ENCODE measurements around the gene ZNF28.
"Not testable (repeated sequence)": the region's sequence is repeated elsewhere in the genome, so short reads cannot be mapped to it uniquely, and the experiment has no call there.

ZNF28 gene

GRCh38 chr19:52821204-52821960 is at the start of gene ZNF28:
ZNF28 (minus strand) TSS chr19:52821633; CDS start chr19:52817958, 3,675 bp downstream.
- peak; percentile 7 for DNase-seq

GRCh38 chr19:52868031-52868430 is 46.6 kb upstream of the ZNF28 start:
- not testable (repeated sequence) for DNase-seq

- peak; percentile 33 for DNase-seq
These were observed 36.2 kb upstream of the ZNF28 start, which contains the start of gene ZNF468 for GRCh38 chr19:52857378-52858191. ZNF468 (minus strand) TSS chr19:52857619; CDS start chr19:52854272, 3,347 bp downstream.

GRCh38 chr19:52856540-52857377 is 35.3 kb upstream of the ZNF28 start:
- not testable (repeated sequence) for DNase-seq

GRCh38 chr19:52847352-52847751 is 25.9 kb upstream of the ZNF28 start:
- not testable (repeated sequence) for DNase-seq

- not testable (repeated sequence) for DNase-seq
These were observed 19.5 kb upstream of the ZNF28 start for GRCh38 chr19:52840825-52841465.

GRCh38 chr19:52834289-52834688 is 12.9 kb upstream of the ZNF28 start:
- not testable (repeated sequence) for DNase-seq

GRCh38 chr19:52833541-52833940 is 12.1 kb upstream of the ZNF28 start:
- not testable (repeated sequence) for DNase-seq

- DNase-seq: not testable (repeated sequence)
These were observed 8.4 kb upstream of the ZNF28 start for GRCh38 chr19:52829866-52830265.

- DNase-seq: no peak
These were observed 4.3 kb upstream of the ZNF28 start for GRCh38 chr19:52825765-52826164.

- no peak for DNase-seq
These were observed 2.2 kb upstream of the ZNF28 start for GRCh38 chr19:52823676-52824075.

GRCh38 chr19:52820472-52821203 is 795 bp downstream of the ZNF28 start:
- peak; percentile 4 for DNase-seq

- no peak for DNase-seq
These were observed 11.6 kb downstream of the ZNF28 start for GRCh38 chr19:52809801-52810200.

GRCh38 chr19:52799950-52800640 is 21.3 kb downstream of the ZNF28 start:
- DNase-seq: not testable (repeated sequence)

GRCh38 chr19:52789440-52789839 is 32.0 kb downstream of the ZNF28 start:
- DNase-seq: no peak

GRCh38 chr19:52786464-52787354 is 34.7 kb downstream of the ZNF28 start, which contains the start of gene ZNF600:
ZNF600 (minus strand) TSS chr19:52786791; CDS start chr19:52778888, 7,903 bp downstream.
- peak; percentile 67 for DNase-seq

- peak; percentile 25 for DNase-seq
These were observed 35.4 kb downstream of the ZNF28 start for GRCh38 chr19:52786078-52786463.

- DNase-seq: no peak
These were observed 35.9 kb downstream of the ZNF28 start for GRCh38 chr19:52785506-52785905.

- DNase-seq: not testable (repeated sequence)
These were observed 38.6 kb downstream of the ZNF28 start for GRCh38 chr19:52782864-52783263.

GRCh38 chr19:52778811-52779210 is 42.6 kb downstream of the ZNF28 start:
- DNase-seq: no peak

All from DMS79 treated with DMSO at 0.1 percent for 48 hours (cell line).